Colonic mucosa (tissue), 4 donors: ENCODE measurements around the gene ST3GAL3. TPM values are rescaled to one million over a fixed set of nuclear protein-coding genes. Genes with fewer than 3 reads are reported as not detected.

Experiments used
- DNase-seq: peaks from one replicate; pipeline ENCODE4 v3.0.0-alpha.2; 2020
- H3K27ac ChIP-seq: fragments of 200-600 bp; one replicate; pipeline ENCODE4 v1.8.0; 2021
- H3K27me3 ChIP-seq: fragments of 200-600 bp; one replicate; pipeline ENCODE4 v1.8.0; 2021
- H3K36me3 ChIP-seq: fragments of 200-600 bp; one replicate; pipeline ENCODE4 v1.8.0; 2021
- H3K4me1 ChIP-seq: fragments of 200-600 bp; one replicate; pipeline ENCODE4 v1.8.0; 2021; ENCODE audit warnings: mild to moderate bottlenecking
- H3K4me3 ChIP-seq: fragments of 200-600 bp; one replicate; pipeline ENCODE4 v1.8.0; 2021
- H3K9ac ChIP-seq, 2 donors: one replicate each; pipeline ENCODE4 v1.7.0; 2013; ENCODE audit warnings: control low read depth in 2 of 2, low read depth in 2 of 2, low read length in 2 of 2
- H3K9me3 ChIP-seq: fragments of 200-600 bp; one replicate; pipeline ENCODE4 v1.8.0; 2021
- intact Hi-C: fragments of 100-400 bp; cut with DNase I; formaldehyde crosslinking; loops from one replicate; pipeline ENCODE4 v1.14.1; 2022
- total RNA-seq, 2 donors: library from RNA; stranded (reverse); fragmentation: NEBNext Ultra II Directional in 1 of 2; extraction: Animal tissue kit (Norgen Biotek cat#: 25700) in 1 of 2; gene quantifications; one replicate each; pipeline ENCODE4 v1.2.1, GENCODE V29; 2021
- TF ChIP-seq, protein P1 (sequence below): fragments of 200-600 bp; IDR thresholded peaks from one replicate; pipeline ENCODE4 v1.8.0; 2022; ENCODE audit warnings: antibody characterized with exemption, mild to moderate bottlenecking
- donor health status: healthy.
- donor health status: DM: no; HTN: no; CAD: no.
- donor health status: DM: no; HTN: no; CAD: no.

Gene ST3GAL3
- total RNA-seq, 2 donors from 2014 or later: 5.1 to 6.0 TPM

- no peaks in the 10 kb centered on the region for H3K27me3 ChIP-seq
- TF ChIP-seq, protein P1, sequence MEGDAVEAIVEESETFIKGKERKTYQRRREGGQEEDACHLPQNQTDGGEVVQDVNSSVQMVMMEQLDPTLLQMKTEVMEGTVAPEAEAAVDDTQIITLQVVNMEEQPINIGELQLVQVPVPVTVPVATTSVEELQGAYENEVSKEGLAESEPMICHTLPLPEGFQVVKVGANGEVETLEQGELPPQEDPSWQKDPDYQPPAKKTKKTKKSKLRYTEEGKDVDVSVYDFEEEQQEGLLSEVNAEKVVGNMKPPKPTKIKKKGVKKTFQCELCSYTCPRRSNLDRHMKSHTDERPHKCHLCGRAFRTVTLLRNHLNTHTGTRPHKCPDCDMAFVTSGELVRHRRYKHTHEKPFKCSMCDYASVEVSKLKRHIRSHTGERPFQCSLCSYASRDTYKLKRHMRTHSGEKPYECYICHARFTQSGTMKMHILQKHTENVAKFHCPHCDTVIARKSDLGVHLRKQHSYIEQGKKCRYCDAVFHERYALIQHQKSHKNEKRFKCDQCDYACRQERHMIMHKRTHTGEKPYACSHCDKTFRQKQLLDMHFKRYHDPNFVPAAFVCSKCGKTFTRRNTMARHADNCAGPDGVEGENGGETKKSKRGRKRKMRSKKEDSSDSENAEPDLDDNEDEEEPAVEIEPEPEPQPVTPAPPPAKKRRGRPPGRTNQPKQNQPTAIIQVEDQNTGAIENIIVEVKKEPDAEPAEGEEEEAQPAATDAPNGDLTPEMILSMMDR: no peak
- H3K4me1 ChIP-seq: no peaks in the 10 kb centered on the region
- H3K9ac ChIP-seq: no peak overlapping the region
- no peaks in the 10 kb centered on the region for H3K9me3 ChIP-seq
- DNase-seq: no peak
- H3K36me3 ChIP-seq: peaks cover 46% of the 10 kb centered on the region
- intact Hi-C loops: no loop called here
- H3K27ac ChIP-seq: no peak overlapping the region
- no peak overlapping the region for H3K4me3 ChIP-seq
Measured at GRCh38 chr1:43688594-43689000, 18.7 kb upstream of the ST3GAL3 start.

DNA sequence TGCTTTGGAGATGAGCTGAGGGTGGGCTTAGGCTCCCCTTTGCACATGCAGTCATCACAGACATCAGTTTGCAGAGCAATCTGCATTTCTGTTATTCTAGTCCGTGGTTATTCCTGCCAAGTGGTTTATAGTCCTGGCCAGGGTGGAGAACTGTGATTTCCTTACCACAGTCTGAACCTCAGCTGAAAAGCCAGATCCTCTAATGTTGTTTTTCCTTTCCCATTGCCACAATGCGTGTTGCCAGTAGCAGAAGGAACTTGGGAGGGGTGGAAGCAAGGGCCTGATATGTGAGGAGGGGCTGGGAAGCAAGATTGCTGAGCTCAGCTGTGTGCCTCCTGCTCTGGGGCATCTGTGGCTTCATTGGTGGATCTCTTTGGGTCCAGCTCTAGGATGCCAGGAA is 18.0 kb upstream of the ST3GAL3 start:
- Histone ChIP-seq H3K9me3 (no peaks in the 10 kb centered on the region), H3K4me1 (no peaks in the 10 kb centered on the region), H3K27me3 (no peaks in the 10 kb centered on the region), H3K9ac (no peak overlapping the region), H3K36me3 (peaks cover 50% of the 10 kb centered on the region), H3K27ac (no peak overlapping the region), H3K4me3 (no peak overlapping the region)
- DNase-seq: no peak
- TF ChIP-seq, protein P1: no peak
- intact Hi-C loops: no loop called here

DNA sequence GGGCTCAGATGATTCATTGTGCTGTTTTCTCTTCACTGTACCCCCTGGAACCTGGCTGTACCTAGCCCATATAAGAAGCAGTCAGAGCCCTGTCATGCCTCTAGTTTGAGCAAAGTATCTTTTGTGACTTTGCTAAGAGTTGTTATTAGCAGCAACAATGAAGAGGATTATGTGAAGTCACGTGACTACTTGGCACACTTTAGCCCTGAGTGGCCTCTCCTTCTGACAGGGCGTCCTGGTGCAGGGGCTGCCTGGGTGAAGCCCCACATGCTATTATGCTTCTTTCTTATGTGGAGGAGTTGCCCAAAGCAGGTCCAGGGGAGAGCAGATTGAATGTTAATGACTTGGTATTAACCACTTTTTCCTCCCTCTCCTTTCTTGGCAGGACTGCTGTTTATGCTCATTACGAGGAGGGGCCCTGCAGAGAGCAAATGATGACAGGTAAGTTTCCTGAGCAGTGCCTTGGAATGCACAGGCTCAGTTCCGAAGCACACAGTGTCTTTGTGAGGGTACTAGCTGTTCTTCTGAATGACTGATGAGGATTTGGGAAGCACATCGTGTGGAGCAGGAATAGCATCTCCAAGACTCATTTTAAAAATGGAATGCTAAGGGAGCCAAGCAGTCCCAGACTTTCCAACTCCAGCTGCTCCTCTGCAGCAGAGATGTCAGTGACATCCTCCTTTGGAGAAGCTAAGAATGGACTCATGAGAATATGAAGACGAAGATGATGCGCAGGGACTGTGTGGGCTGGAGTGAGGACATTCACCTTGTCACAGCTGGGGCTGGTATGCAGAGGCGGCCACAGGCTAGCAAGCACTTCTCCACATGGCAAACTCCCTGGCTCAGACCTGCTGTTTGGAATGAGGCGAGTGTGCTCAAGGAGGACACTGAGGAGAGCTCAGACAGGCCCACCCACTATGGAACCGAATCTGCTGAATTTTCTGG is 15.2 kb upstream of the ST3GAL3 start:
- H3K36me3 ChIP-seq: peaks cover 62% of the 10 kb centered on the region
- no peak for DNase-seq
- H3K4me3 ChIP-seq: no peak overlapping the region
- no peaks in the 10 kb centered on the region for H3K4me1 ChIP-seq
- no peaks in the 10 kb centered on the region for H3K9me3 ChIP-seq
- TF ChIP-seq, protein P1: no peak
- H3K9ac ChIP-seq: no peak overlapping the region
- intact Hi-C loops: no loop called here
- H3K27me3 ChIP-seq: no peaks in the 10 kb centered on the region
- no peak overlapping the region for H3K27ac ChIP-seq

- Histone ChIP-seq H3K4me3 (no peak overlapping the region), H3K9ac (no peak overlapping the region), H3K4me1 (no peaks in the 10 kb centered on the region), H3K36me3 (peaks cover 68% of the 10 kb centered on the region), H3K9me3 (no peaks in the 10 kb centered on the region), H3K27ac (no peak overlapping the region), H3K27me3 (no peaks in the 10 kb centered on the region)
- TF ChIP-seq, protein P1: no peak
- intact Hi-C loops: no loop called here
- no peak for DNase-seq
Measured at GRCh38 chr1:43693371-43693770, 14.0 kb upstream of the ST3GAL3 start.

DNA sequence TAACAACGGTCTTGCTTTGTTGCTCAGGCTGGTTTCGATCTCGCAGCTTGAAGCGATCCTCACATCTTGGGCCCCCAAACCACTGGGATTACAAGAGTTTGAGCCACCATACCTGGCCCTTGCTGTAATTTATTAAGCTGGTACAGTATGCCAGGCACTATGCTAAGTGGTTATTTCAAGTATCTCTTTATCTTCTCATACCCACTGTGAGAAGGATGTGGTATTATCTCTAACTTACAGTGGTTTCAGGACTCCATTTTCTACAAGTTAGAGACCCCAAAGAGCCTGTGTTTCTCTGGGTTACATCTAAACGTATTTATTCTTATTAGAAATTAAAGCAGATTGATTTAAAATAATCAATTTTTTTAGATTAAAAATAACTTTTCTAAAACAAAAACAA is 8.1 kb upstream of the ST3GAL3 start:
- TF ChIP-seq, protein P1: no peak
- DNase-seq: no peak
- Histone ChIP-seq H3K9me3 (no peaks in the 10 kb centered on the region), H3K9ac (no peak overlapping the region), H3K4me1 (no peaks in the 10 kb centered on the region), H3K4me3 (no peak overlapping the region), H3K36me3 (peaks cover 33% of the 10 kb centered on the region), H3K27me3 (no peaks in the 10 kb centered on the region), H3K27ac (no peak overlapping the region)
- intact Hi-C loops: no loop called here
